Prostate gland (tissue), 2 donors: ENCODE measurements around the gene TAF3.

Experiments
- POLR2AphosphoS5 ChIP-seq: sonication (generic); formaldehyde crosslinking; IDR thresholded peaks from one replicate; pipeline ENCODE4 v1.6.1; 2017; ENCODE audit warnings: antibody characterized with exemption
- TF ChIP-seq, protein P1 (sequence below), 4 experiments: fragments of 200-600 bp in 2 of 4; fragments of 450-650 bp in 2 of 4; sonication (generic) in 2 of 4; IDR thresholded peaks; 1 replicate in 3 of 4; 2 replicates in 1 of 4; pipeline ENCODE4 v1.5.1; 2016 to 2019; ENCODE audit warnings: antibody characterized with exemption in 4 of 4, mild to moderate bottlenecking in 2 of 4, moderate library complexity in 2 of 4

DNA sequence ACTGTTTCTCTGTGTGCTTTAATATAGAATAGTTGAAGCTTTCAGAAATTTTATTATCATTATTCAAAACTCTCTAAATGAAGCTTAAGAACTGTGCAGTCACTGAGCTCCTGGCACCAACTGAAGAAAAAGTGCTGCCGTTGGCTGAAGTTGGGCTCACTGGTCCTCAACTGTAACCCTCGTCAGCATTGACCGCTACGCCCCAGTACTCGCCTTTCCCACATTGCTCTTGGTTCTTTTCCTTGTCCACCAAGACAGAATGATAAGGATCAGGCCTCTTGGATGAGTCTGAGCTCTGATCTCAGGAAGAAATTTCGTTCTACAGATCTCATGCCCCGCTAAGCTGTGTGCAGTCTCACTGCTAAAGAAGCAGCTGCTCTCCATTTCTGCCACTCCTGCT, 7.9 kb upstream of the TAF3 start:
- TF ChIP-seq POLR2AphosphoS5 = no peak
- TF ChIP-seq, protein P1, sequence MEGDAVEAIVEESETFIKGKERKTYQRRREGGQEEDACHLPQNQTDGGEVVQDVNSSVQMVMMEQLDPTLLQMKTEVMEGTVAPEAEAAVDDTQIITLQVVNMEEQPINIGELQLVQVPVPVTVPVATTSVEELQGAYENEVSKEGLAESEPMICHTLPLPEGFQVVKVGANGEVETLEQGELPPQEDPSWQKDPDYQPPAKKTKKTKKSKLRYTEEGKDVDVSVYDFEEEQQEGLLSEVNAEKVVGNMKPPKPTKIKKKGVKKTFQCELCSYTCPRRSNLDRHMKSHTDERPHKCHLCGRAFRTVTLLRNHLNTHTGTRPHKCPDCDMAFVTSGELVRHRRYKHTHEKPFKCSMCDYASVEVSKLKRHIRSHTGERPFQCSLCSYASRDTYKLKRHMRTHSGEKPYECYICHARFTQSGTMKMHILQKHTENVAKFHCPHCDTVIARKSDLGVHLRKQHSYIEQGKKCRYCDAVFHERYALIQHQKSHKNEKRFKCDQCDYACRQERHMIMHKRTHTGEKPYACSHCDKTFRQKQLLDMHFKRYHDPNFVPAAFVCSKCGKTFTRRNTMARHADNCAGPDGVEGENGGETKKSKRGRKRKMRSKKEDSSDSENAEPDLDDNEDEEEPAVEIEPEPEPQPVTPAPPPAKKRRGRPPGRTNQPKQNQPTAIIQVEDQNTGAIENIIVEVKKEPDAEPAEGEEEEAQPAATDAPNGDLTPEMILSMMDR (IDR thresholded peaks at IDR 0.05) = no peak
